ENCODE measurements around the gene SPEF1.

Gene SPEF1

GRCh38 chr20:3764659-3765058 lies 16.6 kb downstream of the SPEF1 start:
- no peak for DNase-seq

- no peak for DNase-seq
Measured at GRCh38 chr20:3763671-3764601, 17.3 kb downstream of the SPEF1 start.

- no peak for DNase-seq
Measured at GRCh38 chr20:3760655-3761348, 20.4 kb downstream of the SPEF1 start.

GRCh38 chr20:3759884-3760283 lies 21.4 kb downstream of the SPEF1 start:
- DNase-seq, result no peak

- DNase-seq, result no peak
Measured at GRCh38 chr20:3759316-3759823, 21.9 kb downstream of the SPEF1 start.

- DNase-seq, result no peak
Measured at GRCh38 chr20:3758566-3758965, 22.7 kb downstream of the SPEF1 start.

- no peak for DNase-seq
Measured at GRCh38 chr20:3757268-3757667, 24.0 kb downstream of the SPEF1 start.

- DNase-seq, result no peak
Measured at GRCh38 chr20:3755814-3756480, 25.3 kb downstream of the SPEF1 start.

- no peak for DNase-seq
Measured at GRCh38 chr20:3755269-3755668, 26.0 kb downstream of the SPEF1 start.

- no peak for DNase-seq
Measured at GRCh38 chr20:3754276-3754630, 27.0 kb downstream of the SPEF1 start.

- no peak for DNase-seq
Measured at GRCh38 chr20:3753501-3754275, 27.6 kb downstream of the SPEF1 start.

GRCh38 chr20:3753098-3753497 lies 28.1 kb downstream of the SPEF1 start:
- DNase-seq, result no peak

- DNase-seq, result no peak
Measured at GRCh38 chr20:3752386-3752759, 28.9 kb downstream of the SPEF1 start.

- DNase-seq, result no peak
Measured at GRCh38 chr20:3751675-3752385, 29.4 kb downstream of the SPEF1 start.

- no peak for DNase-seq
Measured at GRCh38 chr20:3751305-3751674, 30.0 kb downstream of the SPEF1 start.

GRCh38 chr20:3749689-3750531 lies 31.3 kb downstream of the SPEF1 start:
- no peak for DNase-seq

GRCh38 chr20:3749087-3749688 lies 32.1 kb downstream of the SPEF1 start:
- DNase-seq, result no peak

- no peak for DNase-seq
Measured at GRCh38 chr20:3748073-3748472, 33.2 kb downstream of the SPEF1 start.

- no peak for DNase-seq
Measured at GRCh38 chr20:3747471-3747870, 33.8 kb downstream of the SPEF1 start.

- no peak for DNase-seq
Measured at GRCh38 chr20:3745686-3746173, 35.5 kb downstream of the SPEF1 start.

All from NK-92 treated with Interleukin-12 subunit alpha and Interleukin-12 subunit beta, amount 100 ng/mL, for 24 hours (cell line).